ENCODE data around the gene NVL.
"Not testable (repeated sequence)": the region's sequence is repeated elsewhere in the genome, so short reads cannot be mapped to it uniquely, and the experiment has no call there.

Gene NVL

DNA sequence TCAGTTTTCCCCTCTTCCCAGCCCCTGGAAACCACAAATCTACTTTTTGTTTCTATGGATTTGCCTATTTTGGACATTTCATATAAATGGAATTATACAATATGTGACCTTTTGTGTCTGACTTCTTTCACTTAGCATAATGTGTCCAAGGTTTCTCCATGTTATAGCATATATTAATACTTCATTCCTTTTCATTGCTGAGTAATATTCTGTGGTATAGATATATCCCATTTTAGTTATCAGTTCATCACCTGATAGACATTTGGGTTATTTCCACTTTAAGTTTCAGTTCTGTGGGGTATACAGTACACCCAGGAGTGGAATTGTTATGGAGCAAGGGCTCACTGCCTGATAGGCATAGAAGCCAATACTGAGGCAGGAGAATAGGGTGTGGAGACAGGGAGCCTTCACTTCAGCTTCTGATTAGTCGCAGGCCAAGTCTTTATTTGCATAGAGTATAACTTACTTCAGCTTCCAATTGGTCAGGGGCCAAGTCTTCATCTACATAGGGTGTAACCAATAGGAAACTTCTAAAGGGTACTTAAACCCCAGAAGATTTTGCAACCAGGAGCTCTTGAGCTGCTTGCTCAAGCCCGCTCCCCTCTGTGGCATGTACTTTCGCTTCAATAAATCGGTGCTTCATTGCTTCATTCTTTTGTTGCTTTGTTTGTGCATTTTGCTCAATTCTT, 8.3 kb upstream of the NVL start:
- DNase-seq (ENCODE audit: low spot score): no peak

DNA sequence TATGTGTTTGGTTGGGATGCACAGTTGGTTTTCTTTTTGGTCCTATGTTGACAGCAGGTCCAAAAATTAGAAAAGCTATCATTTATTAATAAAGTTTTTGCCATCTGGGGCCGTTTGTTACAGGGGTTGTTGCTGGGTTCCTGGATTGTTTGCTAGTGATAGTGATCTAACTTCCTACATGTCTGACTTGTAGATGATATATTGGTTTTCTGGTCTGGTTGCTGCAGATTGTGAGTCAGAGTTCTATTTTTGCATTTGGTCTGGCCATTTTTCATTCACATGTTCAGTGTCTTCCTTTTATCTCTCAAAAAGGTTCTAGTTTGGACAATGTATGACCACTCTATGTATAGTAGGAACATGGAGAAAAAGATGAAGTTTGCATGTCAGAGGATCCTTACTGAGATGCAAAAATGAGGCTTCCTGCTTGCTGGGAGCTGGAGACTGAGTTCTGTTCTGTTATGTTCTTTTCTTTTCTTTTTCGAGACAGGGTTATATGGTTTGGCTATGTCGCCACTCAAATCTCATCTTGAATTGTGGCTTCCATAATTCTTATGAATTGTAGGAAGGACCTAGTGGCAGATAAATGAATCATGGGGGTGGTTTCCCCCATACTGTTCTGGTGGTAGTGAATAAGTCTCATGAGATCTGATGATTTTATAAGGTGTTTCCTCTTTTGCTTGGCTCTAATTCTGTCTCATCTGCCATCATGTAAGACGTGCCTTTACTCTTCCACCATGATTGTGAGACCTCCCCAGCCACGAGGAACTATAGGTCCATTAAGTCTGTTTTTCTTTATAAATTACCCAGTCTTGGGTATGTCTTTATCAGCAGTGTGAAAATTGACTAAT, 4.2 kb upstream of the NVL start:
- peak; percentile 56 for DNase-seq (ENCODE audit: low spot score)

DNA sequence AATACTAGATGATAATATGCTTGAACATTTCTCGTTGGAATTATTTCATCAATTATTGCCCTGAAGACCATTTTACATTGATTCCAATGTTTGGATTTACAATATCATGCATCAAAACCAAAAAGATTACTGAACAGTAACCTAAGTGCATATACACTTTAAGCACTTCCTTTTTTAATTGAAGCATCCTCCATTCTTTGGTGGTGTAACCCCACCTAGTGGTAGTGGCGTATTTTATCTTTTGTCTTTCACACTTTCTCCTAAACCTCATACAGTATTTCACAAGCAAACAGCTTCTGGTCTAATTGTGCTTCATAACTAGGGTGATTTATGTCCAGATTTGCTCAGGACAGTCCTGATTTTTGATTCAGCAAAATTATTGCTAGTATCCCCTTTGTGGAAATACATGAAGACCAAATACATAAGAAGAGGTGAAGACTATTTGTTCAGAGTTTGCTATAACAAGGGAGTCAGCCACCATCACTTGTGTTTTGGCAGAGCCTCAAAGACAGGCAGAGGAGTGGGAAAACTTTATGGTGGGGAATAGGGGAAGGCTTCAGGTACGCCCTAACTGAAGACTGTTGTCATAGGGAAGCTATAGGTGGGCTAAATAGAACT, 3.4 kb upstream of the NVL start:
- peak; percentile 59 for DNase-seq (ENCODE audit: low spot score)

DNA sequence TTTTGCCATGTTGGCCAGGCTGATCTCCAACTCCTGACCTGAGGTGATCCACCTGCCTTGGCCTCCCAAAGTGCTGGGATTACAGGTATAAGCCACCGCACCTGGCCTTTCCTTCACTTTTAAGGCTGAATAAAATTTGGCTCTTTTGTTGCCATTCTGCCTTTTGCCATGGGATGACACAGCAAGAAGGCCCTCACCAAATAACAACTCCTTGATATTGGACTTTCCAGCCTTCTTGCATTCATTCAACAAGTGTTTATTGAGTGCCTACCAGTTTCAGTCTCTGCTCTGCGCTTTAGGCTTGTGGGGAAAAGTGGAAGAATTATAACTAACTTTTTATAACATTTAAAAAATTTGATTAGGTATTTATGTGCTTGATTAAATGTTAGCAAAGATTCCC, 1.9 kb upstream of the NVL start:
- no peak for DNase-seq (ENCODE audit: low spot score)

DNA sequence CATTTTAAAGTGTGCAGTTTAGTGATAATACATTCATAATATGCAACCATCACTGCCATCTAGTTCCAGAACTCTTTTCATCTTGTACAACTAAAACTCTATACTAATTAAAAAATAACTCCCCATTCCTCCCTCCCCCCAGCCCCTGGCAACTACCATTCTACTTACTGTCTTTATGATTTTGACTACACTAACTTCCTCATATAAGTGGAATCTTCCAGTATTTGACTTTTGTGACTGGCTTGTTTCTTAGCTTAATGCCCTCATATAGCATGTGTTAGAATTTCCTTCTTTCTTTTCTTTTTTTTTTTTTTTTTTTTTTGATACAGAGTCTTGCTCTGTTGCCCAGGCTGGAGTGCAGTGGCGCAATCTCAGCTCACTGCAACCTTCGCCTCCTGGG, 1.4 kb upstream of the NVL start:
- DNase-seq (ENCODE audit: low spot score): no peak

DNA sequence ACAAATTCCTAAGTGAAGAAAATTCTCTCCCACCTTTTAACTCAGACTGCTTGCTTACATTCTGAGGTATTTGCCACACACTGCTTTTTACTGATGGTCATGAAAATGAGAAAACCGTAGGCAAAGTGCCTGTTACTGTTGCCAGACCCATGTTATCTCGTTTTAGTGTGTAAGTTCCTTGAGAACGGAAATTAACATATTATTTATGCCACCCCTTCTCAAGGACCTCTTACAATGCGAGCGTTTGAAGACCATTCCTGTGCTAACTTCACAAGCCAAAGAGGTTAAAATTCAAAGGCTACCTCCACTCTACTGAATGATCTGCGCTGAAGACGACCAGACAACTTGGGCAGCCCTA, 509 bp downstream of the NVL start:
- DNase-seq (ENCODE audit: low spot score): no peak

DNA sequence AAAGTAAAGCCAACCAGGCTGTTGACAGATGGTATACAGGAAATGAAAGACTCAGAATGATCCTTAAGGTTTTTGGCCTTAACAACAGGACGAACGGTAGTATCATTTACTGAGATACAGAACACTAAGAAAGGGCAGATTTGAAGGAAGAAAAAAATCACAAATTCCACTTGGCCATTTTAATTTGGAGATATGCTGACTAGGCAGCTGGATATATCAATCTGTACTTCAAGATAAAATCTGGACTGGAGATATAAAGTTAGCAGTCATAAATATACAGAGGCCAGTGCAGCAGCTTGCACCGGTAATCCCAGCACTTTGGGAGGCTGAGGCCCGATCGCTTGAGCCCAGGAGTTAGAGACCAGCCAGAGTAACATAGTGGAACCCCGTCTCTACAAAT, 1.3 kb downstream of the NVL start:
- DNase-seq (ENCODE audit: low spot score): no peak

DNA sequence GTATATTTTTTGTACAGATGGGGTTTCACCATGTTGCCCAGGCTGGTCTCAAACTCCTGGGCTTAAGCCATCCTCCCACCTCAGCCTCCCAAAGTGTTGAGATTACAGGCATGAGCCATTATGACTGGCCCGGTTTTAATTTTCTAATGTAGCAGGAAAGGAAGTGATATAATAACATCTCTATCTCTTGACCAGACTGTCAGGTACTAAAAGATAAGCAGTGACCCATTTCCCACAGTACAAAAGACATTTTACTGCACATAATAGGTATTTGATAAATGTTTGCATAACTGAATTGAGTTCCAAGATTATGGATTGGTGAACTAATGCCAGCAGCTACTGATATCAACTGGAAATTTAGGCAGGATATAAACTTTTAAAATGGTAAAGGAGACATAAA, 4.0 kb downstream of the NVL start:
- DNase-seq (ENCODE audit: low spot score): no peak

DNA sequence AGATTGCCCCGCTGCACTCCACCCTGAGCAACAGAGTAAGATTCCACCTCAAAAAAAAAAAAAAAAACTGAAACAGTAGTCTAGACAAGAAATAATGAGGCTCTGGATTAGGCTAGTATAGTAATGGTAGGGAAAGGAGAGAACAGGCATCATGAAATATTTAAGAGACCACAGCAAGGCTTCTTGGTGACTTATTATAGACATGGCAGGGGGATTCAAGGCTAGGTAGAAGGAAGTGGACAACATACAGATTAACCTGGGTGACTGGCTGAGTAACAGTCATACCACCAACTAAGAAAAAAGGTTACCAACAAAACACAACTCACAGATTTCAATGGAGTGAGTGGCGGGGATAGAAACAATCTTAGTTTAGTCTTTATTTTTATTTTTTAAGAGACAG, 8.3 kb downstream of the NVL start:
- DNase-seq (ENCODE audit: low spot score): no peak

DNA sequence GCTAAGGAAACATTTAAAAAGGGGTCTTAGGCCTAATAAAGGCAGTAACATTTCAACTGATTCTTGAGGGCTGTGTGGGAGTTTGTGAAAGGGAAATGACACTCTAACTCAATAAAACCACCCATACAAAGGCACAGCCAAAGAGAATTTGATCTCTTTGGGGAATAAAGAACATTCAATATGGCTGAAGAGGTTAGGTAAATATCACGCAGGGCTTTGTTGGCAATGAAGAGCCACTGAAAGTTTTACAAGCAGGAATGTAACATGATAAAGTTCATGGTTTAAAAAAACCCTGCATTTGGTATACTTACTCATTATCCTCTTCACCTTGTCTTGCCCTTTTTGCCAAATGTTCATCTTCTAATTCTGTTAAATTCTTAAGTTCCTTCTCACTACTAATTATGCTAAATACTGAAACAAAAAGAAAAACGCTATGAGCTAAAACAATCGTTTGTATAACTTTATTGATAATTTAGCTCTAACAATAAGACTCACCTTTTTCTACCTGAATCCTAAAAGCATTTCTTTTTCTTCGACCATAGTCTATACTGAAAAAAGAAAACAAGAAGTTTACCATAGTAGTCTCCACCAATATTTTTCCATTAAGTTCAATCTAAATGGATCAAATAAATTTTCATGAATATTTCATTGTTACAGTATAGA, 12.5 kb downstream of the NVL start:
- no peak for DNase-seq (ENCODE audit: low spot score)

DNA sequence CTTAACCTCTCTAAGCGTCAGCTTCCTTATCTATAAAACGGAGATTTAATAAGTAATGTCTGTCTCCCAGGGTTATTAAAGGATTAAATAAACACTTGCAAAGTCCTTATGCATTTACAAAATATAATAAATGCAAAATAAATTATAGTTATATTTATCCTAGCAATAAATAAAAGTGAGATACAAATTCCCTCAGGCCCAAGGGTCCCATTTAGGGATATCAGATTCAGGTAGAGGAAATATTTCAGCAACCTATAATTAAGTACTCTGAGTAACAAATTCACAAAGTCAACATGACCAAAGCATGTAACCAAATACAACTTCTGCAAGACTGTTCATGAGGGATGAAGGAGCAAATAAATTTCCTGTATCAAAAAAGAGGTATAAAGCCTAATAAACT, 17.9 kb downstream of the NVL start:
- DNase-seq (ENCODE audit: low spot score): no peak

DNA sequence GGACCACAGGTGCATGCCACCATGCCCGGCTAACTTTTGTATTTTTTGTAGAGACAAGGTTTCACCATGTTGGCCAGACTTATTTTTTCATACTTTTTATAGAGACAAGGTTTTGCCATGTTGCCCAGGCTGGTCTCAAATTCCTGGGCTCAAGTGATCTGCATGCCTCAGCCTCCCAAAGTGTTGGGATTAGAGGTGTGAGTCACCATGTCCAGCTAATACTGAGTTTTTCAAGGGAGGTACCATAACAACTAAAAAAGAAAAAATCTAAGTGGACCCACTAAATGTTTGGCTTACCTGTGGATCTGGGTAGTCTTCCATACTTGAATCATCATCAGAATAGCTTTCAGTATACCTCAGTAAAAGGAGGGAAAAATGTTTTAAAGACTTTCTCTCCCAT, 18.5 kb downstream of the NVL start:
- not testable (repeated sequence) for DNase-seq (ENCODE audit: low spot score)

DNA sequence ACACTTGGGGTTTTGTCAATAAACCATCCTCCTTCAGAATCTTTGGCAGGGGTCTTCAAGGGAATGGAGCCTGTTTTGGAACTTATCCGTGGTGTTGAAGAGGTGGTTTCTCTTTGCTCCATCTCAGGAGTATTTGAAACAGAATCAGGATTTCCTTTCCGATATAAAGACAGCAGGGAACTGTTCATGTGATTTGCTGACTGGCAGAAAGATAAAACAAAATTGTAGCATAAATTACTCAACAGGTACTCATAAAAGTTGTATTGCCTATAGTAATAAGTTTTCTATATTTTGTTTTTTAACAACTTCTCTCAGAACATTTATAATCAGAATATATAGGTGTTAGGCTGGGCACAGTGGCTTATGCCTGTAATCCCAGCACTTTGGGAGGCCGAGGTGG, 21.9 kb downstream of the NVL start:
- no peak for DNase-seq (ENCODE audit: low spot score)

DNA sequence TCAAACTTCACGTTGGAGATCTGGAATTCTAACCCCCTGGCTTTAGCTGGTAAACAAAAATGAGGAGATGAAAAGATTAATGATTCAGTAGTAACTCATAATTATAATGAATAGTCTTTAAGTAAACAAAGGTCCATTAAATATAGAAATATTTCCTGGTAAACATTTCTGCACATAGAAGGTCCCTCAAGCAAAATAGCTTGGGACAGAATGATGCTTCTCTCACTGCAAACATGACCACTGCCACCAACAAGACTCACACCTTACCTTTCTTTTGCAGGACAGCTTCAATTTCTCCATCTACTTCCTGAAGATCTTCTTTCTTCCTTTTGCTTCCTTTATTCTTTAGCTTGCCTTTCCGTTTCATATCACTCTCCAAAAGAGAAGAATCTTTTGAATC, 25.2 kb downstream of the NVL start:
- no peak for DNase-seq (ENCODE audit: low spot score)

DNA sequence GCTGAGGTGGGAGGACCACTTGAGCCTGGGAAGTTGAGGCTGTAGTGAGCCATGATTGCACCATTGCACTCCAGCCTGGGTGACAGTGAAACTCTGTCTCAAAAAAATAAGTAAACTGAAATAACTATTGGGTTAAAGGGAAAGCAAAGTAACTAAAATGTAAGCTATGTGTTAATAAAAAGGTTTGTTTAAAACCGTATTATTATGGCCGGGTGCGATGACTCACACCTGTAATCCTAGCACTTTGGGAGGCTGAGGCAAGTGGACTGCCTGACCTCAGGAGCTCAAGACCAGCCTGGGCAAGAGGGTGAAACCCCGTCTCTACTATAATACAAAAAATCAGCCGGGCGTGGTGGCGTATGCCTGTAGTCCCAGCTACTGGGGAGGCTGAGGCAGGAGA, 27.0 kb downstream of the NVL start:
- DNase-seq (ENCODE audit: low spot score): no peak

DNA sequence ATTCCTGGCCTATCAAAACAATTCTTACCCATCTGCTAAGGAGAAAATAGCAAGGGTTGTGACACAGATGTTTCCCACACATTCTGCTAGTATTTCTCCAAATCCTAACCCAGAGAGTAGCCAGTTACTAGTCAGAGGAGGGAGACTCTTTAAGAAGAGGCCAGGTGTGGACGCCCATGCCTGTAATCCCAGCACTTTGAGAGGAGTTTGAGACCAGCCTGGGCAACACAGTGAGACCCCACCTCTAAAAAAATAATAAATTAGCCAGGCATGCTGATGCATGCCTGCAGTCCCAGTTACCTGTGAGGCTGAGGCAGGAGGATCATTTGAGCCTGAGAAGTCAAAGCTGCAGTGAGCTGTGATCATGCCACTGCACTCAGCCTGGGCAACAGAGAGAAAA, 28.6 kb downstream of the NVL start:
- no peak for DNase-seq (ENCODE audit: low spot score)

DNA sequence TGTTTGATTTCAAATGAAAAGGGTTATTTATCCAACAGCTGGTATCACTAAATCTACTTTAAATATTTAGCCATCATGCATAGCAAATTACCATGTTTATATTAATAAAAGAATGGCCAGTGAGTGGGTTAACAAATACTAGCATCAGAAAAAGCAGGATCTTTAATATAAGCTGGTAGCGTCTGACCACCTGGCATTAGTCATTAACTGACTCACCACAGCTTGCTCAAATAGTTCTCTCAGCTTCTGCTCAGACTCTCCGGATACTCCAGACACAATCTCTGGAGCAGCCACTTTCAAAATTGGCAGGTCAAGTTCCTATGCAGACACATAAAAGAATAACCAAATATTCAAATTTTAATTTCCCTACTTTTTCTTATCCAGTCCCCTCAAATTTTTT, 29.6 kb downstream of the NVL start:
- peak; percentile 67 for DNase-seq (ENCODE audit: low spot score)

DNA sequence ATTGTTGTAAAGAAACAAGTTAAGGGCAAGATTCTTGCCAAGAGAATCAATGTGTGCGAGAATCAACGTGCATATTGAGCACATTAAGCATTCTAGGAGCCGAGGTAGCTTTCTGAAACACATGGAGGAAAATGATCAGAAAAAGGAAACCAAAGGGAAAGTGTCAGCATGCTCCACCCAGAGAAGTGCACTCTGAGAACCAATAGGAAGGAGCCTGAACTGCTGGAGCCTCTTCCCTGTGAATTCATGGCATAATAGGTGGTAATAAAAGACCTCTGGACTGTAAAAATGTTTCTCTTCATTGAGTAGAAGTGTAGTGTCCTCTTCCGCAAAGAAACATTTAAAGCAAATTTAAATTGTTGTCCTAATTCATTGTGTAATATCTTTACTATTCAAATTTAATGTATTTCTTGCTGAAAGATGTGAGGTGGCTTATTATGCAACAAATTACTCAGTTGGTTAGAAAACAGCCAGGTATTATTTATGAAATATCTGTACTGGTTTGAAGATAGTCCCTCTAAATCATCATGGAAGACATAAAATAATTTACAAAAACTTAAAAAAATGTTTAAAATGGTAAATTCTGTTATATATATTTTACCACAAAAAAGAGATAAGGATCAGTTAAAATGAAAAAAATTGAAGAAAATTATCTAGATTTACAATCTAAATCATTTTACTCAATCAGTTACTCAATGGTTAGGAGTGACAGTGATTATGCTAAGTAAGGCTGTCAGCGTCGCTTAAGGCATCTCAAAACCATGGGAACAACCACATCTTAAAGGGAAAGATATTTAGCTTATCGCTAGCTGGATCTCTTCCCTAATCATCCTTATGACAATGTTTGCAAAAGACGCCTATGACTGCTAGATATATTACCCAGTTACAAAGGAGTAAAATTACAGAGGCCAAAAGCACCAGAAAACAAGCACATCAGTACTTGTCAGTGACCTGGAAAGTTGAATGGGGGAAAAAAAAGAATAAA, 31.3 kb downstream of the NVL start:
- no peak for DNase-seq (ENCODE audit: low spot score)

DNA sequence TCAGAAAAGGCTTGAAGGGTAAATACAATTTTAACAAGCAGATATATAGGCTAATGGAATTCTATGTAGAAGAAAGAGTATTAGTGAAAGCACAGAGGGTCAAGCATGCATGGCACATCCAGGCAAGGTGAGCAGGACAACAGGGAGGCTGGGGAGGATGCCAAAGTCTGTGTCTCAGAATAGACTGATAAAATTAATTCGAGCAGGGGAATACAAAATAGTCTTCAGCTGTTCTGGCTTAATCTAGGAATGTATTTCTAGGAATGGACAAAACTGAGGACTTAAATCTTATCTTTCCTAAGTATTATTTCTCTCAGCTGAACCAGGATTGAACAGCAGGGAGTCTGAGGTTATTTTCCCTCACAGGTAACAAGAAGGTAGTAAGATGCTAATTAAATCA, 35.2 kb downstream of the NVL start:
- DNase-seq (ENCODE audit: low spot score): no peak

DNA sequence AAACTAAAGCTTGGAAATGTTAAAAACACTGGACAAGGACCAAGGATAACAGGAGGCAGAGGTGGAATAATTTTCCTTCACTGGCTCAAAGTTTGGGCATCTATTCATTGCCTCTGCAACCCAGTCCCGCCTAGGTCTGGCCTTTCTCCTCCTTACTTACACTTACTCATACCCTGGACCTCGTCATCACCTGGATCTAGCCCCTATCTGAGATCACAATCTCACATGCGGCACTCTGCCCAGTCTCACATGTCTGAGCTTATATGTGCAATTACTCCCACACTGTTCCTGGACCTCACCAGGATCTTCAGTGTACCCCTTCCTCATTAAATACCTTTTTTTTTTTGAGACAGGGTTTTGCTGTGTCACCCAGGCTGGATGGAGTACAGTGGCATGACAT, 37.6 kb downstream of the NVL start:
- DNase-seq (ENCODE audit: low spot score): no peak

DNA sequence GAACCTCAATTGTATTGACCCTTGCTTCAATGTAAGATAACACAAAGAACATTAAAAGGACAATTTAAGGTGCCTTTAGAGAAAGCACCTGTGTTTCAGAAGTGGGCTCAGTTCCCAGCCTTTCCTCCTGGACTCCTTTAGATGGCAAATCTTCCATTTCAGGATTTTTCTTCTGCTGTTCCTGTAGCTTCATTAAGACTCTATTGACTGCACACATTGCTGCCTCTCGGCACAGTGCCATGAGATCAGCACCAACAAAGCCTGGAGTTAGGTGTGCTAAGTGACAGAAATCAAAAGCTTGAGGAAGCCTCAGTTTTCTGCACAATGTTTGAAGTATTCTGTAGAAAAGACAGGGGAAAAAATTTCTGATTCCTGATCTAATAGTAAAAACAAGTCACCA, 40.6 kb downstream of the NVL start:
- DNase-seq (ENCODE audit: low spot score): no peak

DNA sequence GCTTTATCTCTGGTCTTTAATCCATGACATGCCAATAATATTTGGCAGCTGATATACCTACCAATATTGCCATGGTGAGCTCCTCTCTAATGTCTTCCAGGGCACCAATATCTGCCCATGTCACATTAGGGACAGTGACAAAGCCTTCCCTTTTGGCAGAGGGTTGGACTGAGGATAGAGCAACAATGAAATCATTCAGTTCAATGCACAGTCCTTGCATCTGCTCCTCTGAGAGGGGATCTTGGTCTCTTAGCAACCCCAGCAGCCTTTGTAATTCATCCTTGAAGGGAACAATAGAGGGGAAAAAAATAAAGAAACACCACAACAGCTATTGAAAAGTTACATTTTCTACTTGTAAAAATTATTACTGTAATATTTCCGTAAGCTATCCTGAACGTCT, 42.3 kb downstream of the NVL start:
- no peak for DNase-seq (ENCODE audit: low spot score)

All from kidney capillary endothelial cell (primary cell).